UCSD-AML1 (cell line): ENCODE data around the gene OR52E4.

Experiments used
- DNase-seq: peaks from one replicate; lab custom pipeline; 2025; ENCODE audit not compliant: unreplicated experiment; lab: John Stamatoyannopoulos, UW

Gene OR52E4

DNA sequence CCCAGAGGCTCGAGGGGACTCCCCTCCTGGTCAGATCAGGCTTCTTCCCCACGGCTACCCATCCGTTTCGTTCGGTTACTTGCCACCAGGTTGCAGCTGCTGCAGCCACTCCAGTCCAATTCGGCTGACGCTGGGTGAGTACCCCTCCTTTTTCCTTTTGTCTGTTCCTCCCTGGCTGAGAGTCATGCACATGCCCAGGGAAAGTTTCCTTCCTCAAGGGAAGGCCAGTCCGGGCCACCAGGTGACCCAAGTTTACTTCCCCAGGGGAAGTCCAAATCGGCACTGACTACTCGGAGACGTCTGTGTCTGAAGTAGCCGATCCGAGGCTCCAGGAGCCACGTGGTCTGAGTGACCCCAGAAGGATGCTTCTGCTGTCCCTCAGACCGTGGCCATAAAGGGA, 48.4 kb downstream of the OR52E4 start:
- no peak for DNase-seq

DNA sequence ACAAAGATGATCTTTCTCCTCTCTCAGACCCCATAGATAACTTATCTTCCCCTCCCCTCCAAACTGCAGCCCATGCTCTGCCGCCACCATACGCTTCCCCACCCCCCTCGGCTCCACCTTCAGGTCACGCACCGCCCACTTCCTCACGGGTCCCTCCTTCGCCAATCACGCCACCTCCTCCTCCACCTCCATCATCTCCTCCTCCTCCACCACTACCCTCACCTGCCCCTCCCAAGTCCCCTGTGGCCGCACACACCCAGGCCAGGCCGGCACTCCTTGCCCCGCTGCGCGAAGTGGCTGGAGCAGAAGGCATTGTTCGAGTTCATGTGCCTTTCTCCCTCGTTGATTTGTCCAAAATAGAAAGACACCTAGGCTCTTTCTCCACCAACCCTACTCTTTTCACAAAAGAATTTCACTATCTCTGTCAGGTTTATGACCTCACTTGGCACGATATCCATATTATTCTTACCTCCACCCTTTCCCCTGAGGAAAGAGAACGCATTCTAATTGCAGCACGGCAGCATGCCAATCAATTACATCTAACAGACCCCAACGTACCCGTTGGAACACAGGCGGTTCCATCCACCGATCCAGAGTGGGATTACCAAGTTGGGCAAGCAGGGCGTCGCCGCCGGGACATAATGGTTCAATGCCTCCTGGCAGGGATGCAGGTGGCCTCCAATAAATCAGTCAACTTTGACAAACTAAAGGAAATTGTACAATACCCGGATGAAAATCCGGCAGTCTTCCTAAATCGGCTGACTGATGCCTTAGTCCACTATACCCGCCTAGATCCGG, 49.3 kb downstream of the OR52E4 start:
- DNase-seq, result no peak

DNA sequence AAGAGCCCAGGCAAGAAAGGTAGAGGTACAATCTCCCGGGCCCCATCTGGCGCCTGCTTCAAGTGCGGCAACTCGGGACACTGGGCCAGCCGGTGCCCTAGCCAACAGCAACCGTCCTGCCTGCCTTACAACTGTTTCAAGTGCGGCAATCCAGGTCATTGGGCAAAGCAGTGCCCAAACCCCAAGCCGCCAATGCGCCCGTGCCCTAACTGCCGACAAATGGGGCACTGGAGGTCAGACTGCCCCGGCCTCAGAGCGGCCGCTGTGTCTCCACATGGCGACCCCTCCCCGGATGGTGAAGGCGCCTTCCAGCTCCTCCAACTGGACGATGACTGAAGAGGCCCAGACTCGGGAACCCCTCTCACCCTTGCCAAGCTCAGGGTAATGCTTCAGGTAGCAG, 50.2 kb downstream of the OR52E4 start:
- no peak for DNase-seq

DNA sequence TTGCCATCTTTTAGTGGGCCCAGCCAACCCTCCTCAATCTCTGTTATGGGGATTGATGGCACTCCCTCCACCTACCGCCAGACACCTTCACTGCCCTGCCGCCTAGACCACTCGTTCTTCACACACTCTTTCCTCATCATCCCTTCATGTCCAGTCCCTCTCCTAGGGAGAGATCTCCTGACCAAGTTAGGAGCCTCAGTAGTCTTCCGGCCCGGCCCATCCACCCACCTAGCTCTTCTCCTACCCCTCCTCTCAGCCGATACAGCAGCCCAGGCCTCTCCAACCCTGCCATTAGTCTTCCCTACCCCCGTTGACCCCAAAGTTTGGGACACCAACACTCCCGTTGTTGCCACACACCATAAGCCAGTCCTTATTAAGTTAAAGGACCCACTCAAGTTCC, 50.6 kb downstream of the OR52E4 start:
- DNase-seq, result no peak

DNA sequence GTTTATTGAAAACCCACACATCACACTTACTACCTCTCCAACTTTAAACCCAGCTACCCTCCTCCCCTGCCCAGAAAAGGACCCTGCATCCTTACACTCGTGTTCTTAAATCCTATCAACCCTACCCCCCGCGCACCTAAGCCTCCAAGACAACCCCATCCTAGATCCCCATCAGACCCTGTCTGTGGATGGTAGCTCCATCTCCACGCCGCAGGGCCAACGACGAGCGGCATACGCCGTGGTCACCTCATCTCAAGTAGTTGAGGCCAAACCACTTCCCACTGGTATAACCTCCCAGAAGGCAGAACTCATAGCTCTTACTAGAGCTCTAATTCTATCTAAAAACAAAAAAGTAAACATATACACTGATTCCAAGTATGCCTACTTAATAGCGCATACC, 52.2 kb downstream of the OR52E4 start:
- DNase-seq, result no peak

DNA sequence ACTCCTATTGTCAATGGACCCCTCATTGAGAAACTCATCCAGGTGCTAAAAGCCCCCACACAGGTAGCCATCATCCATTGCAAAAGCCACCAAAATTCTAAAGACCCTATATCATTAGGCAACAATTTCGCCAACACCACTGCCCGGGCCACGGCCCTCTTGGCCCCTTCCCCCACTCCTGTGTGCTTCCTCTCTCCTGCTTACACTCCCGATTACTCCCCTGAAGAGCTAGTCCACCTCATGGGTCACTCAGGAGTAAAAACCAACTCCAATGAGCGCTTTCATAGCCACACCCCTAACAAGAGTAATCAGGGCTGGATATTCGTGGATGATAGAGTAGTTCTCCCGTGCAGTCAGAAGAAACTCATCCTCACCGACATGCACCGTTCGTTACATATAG, 52.7 kb downstream of the OR52E4 start:
- DNase-seq, result no peak
